HuH-7.5 (cell line): ENCODE measurements around the gene TSKU.
"Not testable (repeated sequence)": the region's sequence is repeated elsewhere in the genome, so short reads cannot be mapped to it uniquely, and the experiment has no call there.

Experiments used
- DNase-seq: peaks from one replicate; pipeline ENCODE4 v3.0.0; 2011; ENCODE audit warnings: low spot score

Gene TSKU

GRCh38 chr11:76824980-76825725 lies 42.0 kb downstream of the TSKU start:
- DNase-seq: no peak

- no peak for DNase-seq
Measured at GRCh38 chr11:76825726-76826396, 42.7 kb downstream of the TSKU start.

GRCh38 chr11:76826508-76826907 lies 43.4 kb downstream of the TSKU start:
- not testable (repeated sequence) for DNase-seq

- DNase-seq: not testable (repeated sequence)
Measured at GRCh38 chr11:76827005-76827404, 43.8 kb downstream of the TSKU start.

- no peak for DNase-seq
Measured at GRCh38 chr11:76830639-76831327, 47.6 kb downstream of the TSKU start.

GRCh38 chr11:76831686-76832310 lies 48.6 kb downstream of the TSKU start:
- DNase-seq: no peak

- no peak for DNase-seq
Measured at GRCh38 chr11:76832361-76832760, 49.2 kb downstream of the TSKU start.

GRCh38 chr11:76834151-76834550 lies 51.0 kb downstream of the TSKU start:
- DNase-seq: no peak

- DNase-seq: no peak
Measured at GRCh38 chr11:76835036-76835435, 51.9 kb downstream of the TSKU start.

- DNase-seq: no peak
Measured at GRCh38 chr11:76835928-76836612, 52.9 kb downstream of the TSKU start.

GRCh38 chr11:76836613-76837291 lies 53.6 kb downstream of the TSKU start:
- no peak for DNase-seq

- no peak for DNase-seq
Measured at GRCh38 chr11:76837696-76838677, 54.8 kb downstream of the TSKU start.

- DNase-seq: no peak
Measured at GRCh38 chr11:76838678-76839068, 55.5 kb downstream of the TSKU start.

- DNase-seq: no peak
Measured at GRCh38 chr11:76839311-76839710, 56.2 kb downstream of the TSKU start.

GRCh38 chr11:76841923-76842452 lies 58.8 kb downstream of the TSKU start:
- DNase-seq: no peak

GRCh38 chr11:76843907-76844306 lies 60.8 kb downstream of the TSKU start:
- no peak for DNase-seq

- no peak for DNase-seq
Measured at GRCh38 chr11:76844511-76844910, 61.4 kb downstream of the TSKU start.

GRCh38 chr11:76845069-76845468 lies 61.9 kb downstream of the TSKU start:
- no peak for DNase-seq

GRCh38 chr11:76846441-76846840 lies 63.3 kb downstream of the TSKU start:
- no peak for DNase-seq
